Naive B cell (primary cell): ENCODE measurements around the gene TRAIP. TPM values are rescaled to one million over a fixed set of nuclear protein-coding genes. Genes with fewer than 3 reads are reported as not detected.

Experiments used
- ATAC-seq, 2 donors: fragments of 150-1000 bp; cut with Tn5 transposase; 2 replicates each; pipeline ENCODE4 v1.10.0; 2021; ENCODE audit warnings: low read depth in 2 of 2, mild to moderate bottlenecking in 2 of 2, moderate library complexity in 2 of 2
- DNase-seq: peaks from one replicate; pipeline ENCODE4 v3.0.0; 2022
- H3K27ac Mint-ChIP-seq, 6 donors: one replicate each; pipeline ENCODE4 v1.8.0; 2020 to 2022; ENCODE audit warnings: mild to moderate bottlenecking in 6 of 6, mixed read lengths in 6 of 6, moderate library complexity in 5 of 6, inconsistent platforms in 2 of 6
- H3K27me3 Mint-ChIP-seq, 3 donors: one replicate each; pipeline ENCODE4 v1.8.0; 2021 to 2022; ENCODE audit warnings: mixed read lengths in 3 of 3, mild to moderate bottlenecking in 1 of 3
- H3K36me3 Mint-ChIP-seq, 2 donors: one replicate each; pipeline ENCODE4 v1.8.0; 2020 to 2022; ENCODE audit warnings: mixed read lengths in 2 of 2, inconsistent platforms in 1 of 2, mild to moderate bottlenecking in 1 of 2
- H3K4me1 Mint-ChIP-seq, 3 donors: one replicate each; pipeline ENCODE4 v1.8.0; 2020 to 2022; ENCODE audit warnings: mixed read lengths in 3 of 3, inconsistent platforms in 1 of 3, mild to moderate bottlenecking in 1 of 3, moderate library complexity in 1 of 3
- H3K4me3 Mint-ChIP-seq, 8 donors: one replicate each; pipeline ENCODE4 v1.8.0; 2020 to 2022; ENCODE audit warnings: mild to moderate bottlenecking in 8 of 8, mixed read lengths in 8 of 8, moderate library complexity in 8 of 8, inconsistent platforms in 2 of 8
- H3K9me3 Mint-ChIP-seq, 7 donors: one replicate each; pipeline ENCODE4 v1.8.0; 2020 to 2022; ENCODE audit warnings: mixed read lengths in 7 of 7, mild to moderate bottlenecking in 5 of 7, inconsistent platforms in 2 of 7, moderate library complexity in 1 of 7
- polyA plus RNA-seq, 6 donors: library from polyadenylated mRNA; unstranded; fragments of 300-500 nt; fragmentation: Illumina TruSeq; gene quantifications; one replicate each; pipeline ENCODE4 v1.2.3, GENCODE V29; 2021; ENCODE audit warnings: low read depth in 6 of 6

The TRAIP gene
- polyA plus RNA-seq, 6 donors from 2014 or later = 2.2 to 4.6 (median 3.8) TPM

GRCh38 chr3:49886922-49887265, 30.5 kb upstream of the TRAIP start:
- Mint-ChIP-seq H3K9me3 (no peaks in the 10 kb centered on the region), H3K4me3 (no peak overlapping the region), H3K4me1 (no peaks in the 10 kb centered on the region), H3K27ac (peak overlapping the region in 2 of 6 donors; percentile 50 to 69), H3K27me3 (peaks cover 0 to 3% (median 2%) of the 10 kb centered on the region in 3 donors), H3K36me3 (no peaks in the 10 kb centered on the region)
- ATAC-seq = no peak
- DNase-seq = no peak

GRCh38 chr3:49883998-49884397, 27.6 kb upstream of the TRAIP start:
- no peak for ATAC-seq
- Mint-ChIP-seq H3K27me3 (peaks cover 0 to 8% (median 6%) of the 10 kb centered on the region in 3 donors), H3K4me3 (no peak overlapping the region), H3K4me1 (no peaks in the 10 kb centered on the region), H3K27ac (no peak overlapping the region), H3K36me3 (no peaks in the 10 kb centered on the region), H3K9me3 (no peaks in the 10 kb centered on the region)
- DNase-seq = no peak

GRCh38 chr3:49882166-49882565, 25.8 kb upstream of the TRAIP start:
- H3K4me3 Mint-ChIP-seq = no peak overlapping the region
- no peak for DNase-seq
- ATAC-seq = no peak
- peaks cover 0 to 8% (median 6%) of the 10 kb centered on the region in 3 donors for H3K27me3 Mint-ChIP-seq
- no peak overlapping the region for H3K27ac Mint-ChIP-seq
- H3K36me3 Mint-ChIP-seq = no peaks in the 10 kb centered on the region
- no peaks in the 10 kb centered on the region for H3K9me3 Mint-ChIP-seq
- no peaks in the 10 kb centered on the region for H3K4me1 Mint-ChIP-seq

GRCh38 chr3:49880581-49881315, 24.4 kb upstream of the TRAIP start:
- peaks cover 0 to 8% (median 6%) of the 10 kb centered on the region in 3 donors for H3K27me3 Mint-ChIP-seq
- ATAC-seq (no peak), DNase-seq (no peak)
- no peaks in the 10 kb centered on the region for H3K9me3 Mint-ChIP-seq
- no peaks in the 10 kb centered on the region for H3K4me1 Mint-ChIP-seq
- H3K27ac Mint-ChIP-seq = no peak overlapping the region
- no peak overlapping the region for H3K4me3 Mint-ChIP-seq
- no peaks in the 10 kb centered on the region for H3K36me3 Mint-ChIP-seq

- Mint-ChIP-seq H3K36me3 (no peaks in the 10 kb centered on the region), H3K27ac (peak overlapping the region in 1 of 6 donors; percentile 29), H3K9me3 (no peaks in the 10 kb centered on the region), H3K4me1 (no peaks in the 10 kb centered on the region), H3K4me3 (no peak overlapping the region), H3K27me3 (peaks cover 0 to 15% (median 9%) of the 10 kb centered on the region in 3 donors)
- no peak for DNase-seq
- no peak for ATAC-seq
Measured at GRCh38 chr3:49879721-49880120, 23.4 kb upstream of the TRAIP start.

GRCh38 chr3:49878686-49879085, 22.3 kb upstream of the TRAIP start:
- no peak for DNase-seq
- no peak for ATAC-seq
- Mint-ChIP-seq H3K9me3 (no peaks in the 10 kb centered on the region), H3K27me3 (peaks cover 0 to 16% (median 11%) of the 10 kb centered on the region in 3 donors), H3K36me3 (no peaks in the 10 kb centered on the region), H3K27ac (no peak overlapping the region), H3K4me3 (no peak overlapping the region), H3K4me1 (no peaks in the 10 kb centered on the region)

DNA sequence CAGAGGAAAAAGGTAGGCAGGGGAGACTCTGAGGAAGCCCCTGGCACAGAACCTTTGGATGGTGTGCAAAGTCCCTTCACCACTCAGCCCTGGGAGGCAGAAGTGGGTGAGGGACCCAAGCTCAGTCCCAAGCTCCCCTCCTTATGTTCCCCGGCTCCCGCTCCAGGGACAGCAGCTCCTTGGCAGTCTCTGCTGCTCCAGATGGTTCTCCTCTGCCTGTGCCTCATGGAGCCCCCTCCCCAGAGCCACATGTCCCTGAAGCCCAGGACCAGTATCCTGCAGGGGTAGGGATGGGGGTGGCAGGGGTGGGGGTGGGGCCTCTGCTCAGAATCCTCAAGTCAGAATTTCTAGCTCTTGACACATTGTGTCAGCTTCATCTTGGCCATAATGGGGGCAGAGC, 21.4 kb upstream of the TRAIP start:
- no peak overlapping the region for H3K4me3 Mint-ChIP-seq
- H3K4me1 Mint-ChIP-seq = no peaks in the 10 kb centered on the region
- ATAC-seq = no peak

GRCh38 chr3:49876567-49876966, 20.2 kb upstream of the TRAIP start:
- no peak for ATAC-seq
- Mint-ChIP-seq H3K4me3 (no peak overlapping the region), H3K27ac (no peak overlapping the region), H3K9me3 (no peaks in the 10 kb centered on the region), H3K27me3 (peaks cover 0 to 18% (median 14%) of the 10 kb centered on the region in 3 donors), H3K4me1 (no peaks in the 10 kb centered on the region), H3K36me3 (no peaks in the 10 kb centered on the region)
- DNase-seq = no peak

More for the DNA sequence above, 21.4 kb upstream of the TRAIP start:
- no peak for DNase-seq
- no peak overlapping the region for H3K27ac Mint-ChIP-seq
- no peaks in the 10 kb centered on the region for H3K9me3 Mint-ChIP-seq
- no peaks in the 10 kb centered on the region for H3K36me3 Mint-ChIP-seq
- H3K27me3 Mint-ChIP-seq = peaks cover 0 to 16% (median 11%) of the 10 kb centered on the region in 3 donors

DNA sequence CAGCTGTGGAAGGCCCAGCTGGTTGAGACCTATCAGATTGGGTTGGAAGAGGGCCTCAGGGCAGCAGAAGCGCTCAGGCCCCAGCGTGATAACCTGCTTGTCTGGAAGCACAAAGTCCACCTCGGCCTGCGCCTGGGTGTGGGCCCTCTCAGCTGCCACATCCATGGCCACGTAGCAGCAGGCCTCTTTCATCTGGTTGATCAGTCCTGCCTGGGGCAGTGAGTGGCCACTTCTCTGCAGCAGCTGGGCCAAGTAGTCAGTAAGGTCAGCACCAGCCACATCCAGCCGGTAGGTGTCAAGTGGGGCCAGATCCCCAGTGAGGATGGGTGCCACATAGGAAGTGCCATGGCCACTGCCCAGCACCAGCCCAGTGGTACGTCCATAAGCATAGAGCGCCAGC, 17.3 kb upstream of the TRAIP start:
- Mint-ChIP-seq H3K4me1 (peaks cover 0 to under 1% (median 0%) of the 10 kb centered on the region in 3 donors), H3K4me3 (no peak overlapping the region), H3K27me3 (peaks cover 7 to 32% (median 22%) of the 10 kb centered on the region in 3 donors), H3K9me3 (no peaks in the 10 kb centered on the region), H3K36me3 (no peaks in the 10 kb centered on the region), H3K27ac (no peak overlapping the region)
- ATAC-seq = no peak
- DNase-seq = no peak

DNA sequence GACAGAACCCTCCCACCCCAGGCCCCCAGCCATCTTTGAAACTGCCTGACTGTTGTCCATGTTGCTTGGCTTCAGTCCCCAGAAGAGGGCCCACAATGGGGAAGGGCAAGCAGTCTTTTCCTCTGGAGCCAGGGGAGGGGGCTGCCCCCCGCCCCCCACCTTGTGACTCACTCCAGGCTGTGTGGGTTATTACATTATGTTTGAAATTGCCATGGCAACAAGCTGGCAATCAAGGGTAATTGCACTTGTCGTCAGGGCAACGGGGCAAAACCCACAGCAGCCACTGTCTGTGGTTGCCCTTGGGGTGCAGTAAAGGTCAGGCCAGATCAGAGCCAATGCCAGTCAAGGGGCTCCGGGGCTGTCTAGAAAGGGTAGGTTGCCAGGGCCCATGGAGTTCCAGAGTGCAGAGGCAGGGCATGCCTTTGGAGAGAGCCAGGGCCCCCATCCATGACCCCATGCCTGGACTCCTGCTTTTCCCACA, 16.5 kb upstream of the TRAIP start:
- peaks cover 7 to 40% (median 30%) of the 10 kb centered on the region in 3 donors for H3K27me3 Mint-ChIP-seq
- H3K4me1 Mint-ChIP-seq = peaks cover 0 to 7% (median 0%) of the 10 kb centered on the region in 3 donors
- ATAC-seq (peak; percentile 27 to 40), DNase-seq (no peak)
- no peaks in the 10 kb centered on the region for H3K9me3 Mint-ChIP-seq
- no peak overlapping the region for H3K27ac Mint-ChIP-seq
- no peak overlapping the region for H3K4me3 Mint-ChIP-seq
- H3K36me3 Mint-ChIP-seq = no peaks in the 10 kb centered on the region

DNA sequence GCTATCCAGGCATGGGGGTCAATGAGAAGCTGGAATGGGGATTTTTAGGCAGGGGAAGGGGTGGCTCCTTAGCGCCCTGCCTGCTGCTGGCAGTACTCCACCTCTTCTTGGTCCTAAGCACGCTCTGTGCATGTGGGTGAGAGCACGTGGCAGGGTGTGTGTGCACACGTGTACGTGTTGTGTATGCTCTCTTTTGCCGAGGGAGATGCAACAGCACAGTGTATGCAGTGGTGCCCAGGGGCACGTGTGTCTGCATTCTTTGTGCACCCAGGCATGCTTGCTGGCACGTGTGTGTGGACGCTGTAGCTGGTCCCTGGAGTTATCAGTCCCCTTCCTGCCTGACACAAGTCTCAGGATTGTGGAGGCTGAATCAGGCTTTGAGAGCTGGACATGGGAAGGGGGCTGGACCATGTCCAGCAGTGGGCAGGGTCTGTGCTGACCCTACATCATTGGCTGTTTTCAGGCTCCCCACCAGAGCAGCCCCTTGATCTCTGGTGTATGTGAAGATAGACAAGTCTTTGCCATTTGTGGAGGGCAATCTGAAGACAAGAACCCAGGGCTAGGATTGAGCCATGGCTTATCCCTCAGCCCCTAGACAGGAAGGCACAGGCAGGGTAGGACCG, 15.3 kb upstream of the TRAIP start:
- Mint-ChIP-seq H3K9me3 (peaks cover 0 to 1% (median 0%) of the 10 kb centered on the region in 7 donors), H3K4me1 (peaks cover 0 to 7% (median 0%) of the 10 kb centered on the region in 3 donors), H3K27ac (peak overlapping the region in 1 of 6 donors; percentile 28), H3K4me3 (no peak overlapping the region), H3K27me3 (peaks cover 17 to 52% (median 42%) of the 10 kb centered on the region in 3 donors), H3K36me3 (no peaks in the 10 kb centered on the region)
- DNase-seq (no peak), ATAC-seq (no peak)

DNA sequence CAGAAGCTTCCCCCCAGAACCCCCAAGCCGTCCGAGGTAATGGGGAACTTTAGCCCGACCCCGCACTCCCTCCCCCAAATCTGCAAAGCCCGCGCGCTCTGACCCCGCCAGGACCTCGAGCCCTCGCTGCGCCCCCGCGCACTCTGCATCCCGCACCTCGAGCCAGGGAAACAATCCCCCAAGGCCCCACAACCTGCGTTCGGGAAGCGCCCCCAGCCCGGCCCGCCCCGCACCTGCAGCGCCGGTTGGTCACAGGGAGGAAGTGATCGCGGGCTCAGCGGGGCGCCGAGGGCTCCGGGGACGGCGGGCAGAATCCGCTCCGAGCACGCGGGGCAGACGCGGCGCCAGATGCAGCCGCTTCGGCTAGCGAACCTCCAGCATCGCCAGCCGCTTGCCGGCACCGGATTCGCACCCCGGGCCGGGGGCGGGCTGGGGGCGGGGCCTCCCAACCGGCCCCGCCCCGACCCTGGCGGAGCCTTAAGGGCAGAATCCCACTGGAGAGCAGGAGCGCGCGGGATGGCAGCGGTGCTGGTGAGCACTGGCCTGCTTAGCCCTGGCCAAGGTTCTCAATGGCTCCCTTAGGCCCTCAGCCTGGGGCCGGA, 13.3 kb upstream of the TRAIP start, which contains the start of gene CAMKV:
Gene CAMKV (minus strand): TSS at position 382 of the 602 bp plus-strand sequence. CDS start 7,518 bp downstream, outside the sequence.
- Mint-ChIP-seq H3K4me3 (peak within 1 kb of the TSS in 7 of 8 donors; percentile 52 to 82 (median 66)), H3K9me3 (peaks cover 0 to 1% (median 0%) of the 10 kb centered on the region in 7 donors), H3K36me3 (no peaks in the 10 kb centered on the region), H3K4me1 (peaks cover 0 to 7% (median 0%) of the 10 kb centered on the region in 3 donors), H3K27ac (no peak within 1 kb of the TSS), H3K27me3 (peaks cover 23 to 68% (median 53%) of the 10 kb centered on the region in 3 donors)
- DNase-seq (peak; percentile 37), ATAC-seq (peak; percentile 74 to 78)

DNA sequence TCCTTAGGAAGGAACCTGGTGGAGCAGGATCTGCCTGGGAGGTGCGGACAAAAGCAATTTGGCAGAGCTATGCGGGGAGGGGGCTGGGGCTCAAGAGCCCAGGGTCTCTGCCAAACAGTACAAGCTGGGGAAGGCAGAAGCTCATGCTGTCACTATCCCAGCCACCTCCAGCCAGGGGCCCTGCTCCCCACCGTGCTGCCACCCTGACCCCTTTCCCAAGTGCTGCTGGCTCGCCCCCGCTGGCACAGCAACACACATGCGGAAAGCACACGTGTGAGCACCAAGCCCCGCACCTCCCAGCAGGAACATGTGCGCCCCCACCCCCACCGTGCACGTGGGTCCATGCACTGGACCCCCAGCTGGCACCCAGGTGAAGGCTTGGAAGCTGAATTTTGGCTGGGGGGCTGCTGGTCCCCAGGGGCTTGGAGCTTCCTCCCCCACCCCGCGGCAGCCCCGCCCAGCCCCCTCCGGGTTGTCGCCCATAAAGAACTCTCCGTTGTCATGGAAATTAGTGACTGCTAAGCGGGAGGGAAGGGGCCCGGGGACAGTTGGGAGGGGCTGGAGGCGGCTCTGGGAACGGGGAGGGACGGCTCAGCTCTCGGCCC, 12.6 kb upstream of the TRAIP start:
- no peak overlapping the region for H3K27ac Mint-ChIP-seq
- no peak for DNase-seq
- ATAC-seq = peak in 1 of 2 donors; percentile 19
- H3K27me3 Mint-ChIP-seq = peaks cover 28 to 74% (median 52%) of the 10 kb centered on the region in 3 donors
- H3K4me3 Mint-ChIP-seq = peak overlapping the region in 6 of 8 donors; percentile 34 to 82 (median 67)
- no peaks in the 10 kb centered on the region for H3K36me3 Mint-ChIP-seq
- peaks cover 0 to 7% (median 0%) of the 10 kb centered on the region in 3 donors for H3K4me1 Mint-ChIP-seq
- H3K9me3 Mint-ChIP-seq = peaks cover 0 to 1% (median 0%) of the 10 kb centered on the region in 7 donors
